Measurements from ENCODE around the gene UQCRHL.
A peak's percentile ranks its signal among the peaks of the same experiment; 100 is the strongest.

The UQCRHL gene

GRCh38 chr1:15797614-15798390, 9.6 kb downstream of the UQCRHL start:
- peaks cover 0 to 99% (median 70%) of the 10 kb centered on the region in 4 donors for H3K4me1 ChIP-seq
- H3K4me3 ChIP-seq = no peak overlapping the region
- intact Hi-C loops (cut with DNase I; ENCODE audit: low total_unique reads) = no loop called here
- no peak for DNase-seq
- H3K27ac ChIP-seq = peak overlapping the region; percentile 84
- H3K9me3 ChIP-seq = no peaks in the 10 kb centered on the region
- TF ChIP-seq, protein P1, sequence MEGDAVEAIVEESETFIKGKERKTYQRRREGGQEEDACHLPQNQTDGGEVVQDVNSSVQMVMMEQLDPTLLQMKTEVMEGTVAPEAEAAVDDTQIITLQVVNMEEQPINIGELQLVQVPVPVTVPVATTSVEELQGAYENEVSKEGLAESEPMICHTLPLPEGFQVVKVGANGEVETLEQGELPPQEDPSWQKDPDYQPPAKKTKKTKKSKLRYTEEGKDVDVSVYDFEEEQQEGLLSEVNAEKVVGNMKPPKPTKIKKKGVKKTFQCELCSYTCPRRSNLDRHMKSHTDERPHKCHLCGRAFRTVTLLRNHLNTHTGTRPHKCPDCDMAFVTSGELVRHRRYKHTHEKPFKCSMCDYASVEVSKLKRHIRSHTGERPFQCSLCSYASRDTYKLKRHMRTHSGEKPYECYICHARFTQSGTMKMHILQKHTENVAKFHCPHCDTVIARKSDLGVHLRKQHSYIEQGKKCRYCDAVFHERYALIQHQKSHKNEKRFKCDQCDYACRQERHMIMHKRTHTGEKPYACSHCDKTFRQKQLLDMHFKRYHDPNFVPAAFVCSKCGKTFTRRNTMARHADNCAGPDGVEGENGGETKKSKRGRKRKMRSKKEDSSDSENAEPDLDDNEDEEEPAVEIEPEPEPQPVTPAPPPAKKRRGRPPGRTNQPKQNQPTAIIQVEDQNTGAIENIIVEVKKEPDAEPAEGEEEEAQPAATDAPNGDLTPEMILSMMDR (IDR thresholded peaks at IDR 0.05) = no peak
- no peaks in the 10 kb centered on the region for H3K27me3 ChIP-seq
- H3K36me3 ChIP-seq = no peaks in the 10 kb centered on the region

DNA sequence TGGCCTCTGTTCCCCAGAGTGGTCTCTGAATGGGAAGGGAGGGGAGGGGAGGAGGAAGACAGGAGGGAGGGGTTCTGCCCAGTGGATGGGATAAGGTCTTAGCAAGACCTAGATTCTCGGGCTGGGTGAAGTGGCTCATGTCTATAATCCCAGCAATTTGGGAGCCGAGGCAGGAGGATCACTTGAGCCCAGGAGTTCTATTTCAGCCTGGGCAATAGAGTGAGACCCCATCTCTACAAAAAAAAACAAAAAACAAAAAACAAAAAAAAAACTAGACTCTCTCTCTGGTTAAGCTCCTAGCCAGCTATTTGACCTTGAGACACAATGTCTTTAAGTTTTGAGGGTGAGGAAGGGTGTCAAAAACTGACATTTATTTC, 11.4 kb downstream of the UQCRHL start:
- H3K4me1 ChIP-seq = peaks cover 0 to 96% (median 67%) of the 10 kb centered on the region in 4 donors
- no peak for DNase-seq
- intact Hi-C loops (cut with DNase I; ENCODE audit: low total_unique reads) = no loop called here
- H3K27me3 ChIP-seq = no peaks in the 10 kb centered on the region
- H3K9me3 ChIP-seq = no peaks in the 10 kb centered on the region
- no peaks in the 10 kb centered on the region for H3K36me3 ChIP-seq
- peak overlapping the region; percentile 84 for H3K27ac ChIP-seq
- TF ChIP-seq, protein P1 (IDR thresholded peaks at IDR 0.05) = no peak
- H3K4me3 ChIP-seq = no peak overlapping the region

DNA sequence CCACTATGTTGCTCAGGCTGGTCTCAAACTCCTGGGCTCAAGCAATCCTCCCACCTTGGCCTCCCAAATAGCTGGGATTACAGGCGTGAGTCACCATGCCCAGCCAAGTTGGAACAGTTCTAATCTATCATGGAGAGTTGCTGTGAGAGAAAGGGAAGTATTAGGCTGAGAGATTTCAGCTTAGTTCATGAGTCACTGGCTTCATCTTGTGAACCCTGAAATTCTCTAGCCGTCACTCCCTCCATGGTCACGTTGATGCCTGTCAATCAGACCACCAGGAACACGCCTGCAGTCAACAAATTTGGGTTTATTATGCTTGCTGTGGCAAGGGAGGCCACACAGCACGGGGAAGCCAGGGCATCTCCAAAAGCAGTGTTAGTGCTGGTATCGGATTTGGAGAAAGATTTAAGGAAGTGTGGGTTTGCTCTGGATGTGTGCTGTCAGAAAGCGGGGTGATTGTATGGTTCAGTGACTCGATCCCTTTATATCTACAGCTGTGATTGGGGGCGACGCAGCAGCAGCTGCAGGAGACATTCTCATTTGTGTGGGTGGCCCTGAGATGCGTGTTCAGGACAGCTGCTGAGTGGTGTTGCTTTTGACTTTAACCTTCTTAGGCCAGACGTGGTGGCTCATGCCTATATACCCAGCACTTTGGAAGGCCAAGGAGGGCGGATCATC, 18.7 kb downstream of the UQCRHL start:
- peaks cover 0 to 75% (median 28%) of the 10 kb centered on the region in 4 donors for H3K4me1 ChIP-seq
- peak overlapping the region; percentile 64 to 69 for H3K27ac ChIP-seq

GRCh38 chr1:15786581-15786980, 20.9 kb downstream of the UQCRHL start:
- H3K36me3 ChIP-seq = peaks cover 32 to 47% (median 40%) of the 10 kb centered on the region in 3 donors
- H3K27me3 ChIP-seq = no peaks in the 10 kb centered on the region
- H3K4me3 ChIP-seq = no peak overlapping the region
- no peaks in the 10 kb centered on the region for H3K9me3 ChIP-seq
- DNase-seq = peak; percentile 68 to 91
- intact Hi-C loops (cut with DNase I; ENCODE audit: low total_unique reads) = no loop called here
- TF ChIP-seq, protein P1 (IDR thresholded peaks at IDR 0.05) = no peak
- H3K27ac ChIP-seq = peak overlapping the region; percentile 69
- H3K4me1 ChIP-seq = peaks cover 0 to 53% (median 18%) of the 10 kb centered on the region in 4 donors

More for the DNA sequence above, 18.7 kb downstream of the UQCRHL start:
- Histone ChIP-seq H3K27me3 (no peaks in the 10 kb centered on the region), H3K9me3 (no peaks in the 10 kb centered on the region), H3K4me3 (no peak overlapping the region), H3K36me3 (peaks cover 21 to 25% (median 22%) of the 10 kb centered on the region in 3 donors)
- TF ChIP-seq, protein P1 (IDR thresholded peaks at IDR 0.05) = no peak
- intact Hi-C loops (cut with DNase I; ENCODE audit: low total_unique reads) = no loop called here
- DNase-seq = no peak

DNA sequence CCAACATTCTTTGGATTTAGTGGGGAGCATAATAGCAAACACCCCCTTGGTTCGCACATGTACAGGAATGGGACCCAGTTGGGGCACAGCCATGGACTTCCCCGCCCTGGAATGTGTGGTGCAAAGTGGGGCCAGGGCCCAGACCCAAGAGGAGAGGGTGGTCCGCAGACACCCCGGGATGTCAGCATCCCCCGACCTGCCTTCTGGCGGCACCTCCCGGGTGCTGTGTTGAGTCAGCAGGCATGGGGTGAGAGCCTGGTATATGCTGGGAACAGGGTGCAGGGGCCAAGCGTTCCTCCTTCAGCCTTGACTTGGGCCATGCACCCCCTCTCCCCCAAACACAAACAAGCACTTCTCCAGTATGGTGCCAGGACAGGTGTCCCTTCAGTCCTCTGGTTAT, 21.8 kb downstream of the UQCRHL start:
- no peak for DNase-seq
- TF ChIP-seq, protein P1 (IDR thresholded peaks at IDR 0.05) = no peak
- intact Hi-C loops (cut with DNase I; ENCODE audit: low total_unique reads) = no loop called here
- Histone ChIP-seq H3K27me3 (no peaks in the 10 kb centered on the region), H3K9me3 (no peaks in the 10 kb centered on the region), H3K27ac (peak overlapping the region; percentile 69), H3K4me3 (no peak overlapping the region), H3K4me1 (peaks cover 0 to 52% (median 18%) of the 10 kb centered on the region in 4 donors), H3K36me3 (peaks cover 39 to 56% (median 49%) of the 10 kb centered on the region in 3 donors)
